Activated gamma-delta T cell treated with anti-CD3 and anti-CD28 coated beads, Interleukin-2, amount 50 U/mL, for 16 hours (primary cell): ENCODE results near the gene APEX2.
"Not testable (repeated sequence)": the region's sequence is repeated elsewhere in the genome, so short reads cannot be mapped to it uniquely, and the experiment has no call there.

Experiments used
- DNase-seq: peaks from one replicate; pipeline ENCODE4 v3.0.0-alpha.2; 2020; ENCODE audit warnings: low read depth

Gene APEX2

GRCh38 chrX:55011294-55011693 is 11.1 kb downstream of the APEX2 start:
- no peak for DNase-seq

GRCh38 chrX:55014897-55015299 is 14.7 kb downstream of the APEX2 start:
- DNase-seq = no peak

DNA sequence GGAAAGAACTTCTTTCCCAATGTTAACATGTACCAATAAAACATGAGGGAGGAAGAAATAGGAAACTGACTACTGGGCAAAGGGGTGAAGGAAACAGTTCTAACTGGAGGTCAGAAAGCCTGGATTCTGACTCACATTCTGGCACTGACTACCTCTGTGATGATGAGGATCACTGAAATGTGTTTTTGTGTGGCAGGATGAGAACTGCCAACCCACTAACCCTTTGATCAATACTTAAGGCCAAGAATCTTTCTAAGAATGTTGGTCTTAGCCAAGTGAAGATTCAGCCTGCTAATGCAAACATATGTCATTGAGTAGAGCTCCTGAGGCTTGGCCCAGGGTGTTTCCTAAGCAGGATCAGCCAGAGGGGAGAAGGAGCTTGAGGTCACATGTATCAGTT is 26.0 kb downstream of the APEX2 start:
- DNase-seq = no peak

- DNase-seq = no peak
These were observed 26.7 kb downstream of the APEX2 start for GRCh38 chrX:55026840-55027239.

- no peak for DNase-seq
These were observed 27.9 kb downstream of the APEX2 start for GRCh38 chrX:55028040-55028439.

DNA sequence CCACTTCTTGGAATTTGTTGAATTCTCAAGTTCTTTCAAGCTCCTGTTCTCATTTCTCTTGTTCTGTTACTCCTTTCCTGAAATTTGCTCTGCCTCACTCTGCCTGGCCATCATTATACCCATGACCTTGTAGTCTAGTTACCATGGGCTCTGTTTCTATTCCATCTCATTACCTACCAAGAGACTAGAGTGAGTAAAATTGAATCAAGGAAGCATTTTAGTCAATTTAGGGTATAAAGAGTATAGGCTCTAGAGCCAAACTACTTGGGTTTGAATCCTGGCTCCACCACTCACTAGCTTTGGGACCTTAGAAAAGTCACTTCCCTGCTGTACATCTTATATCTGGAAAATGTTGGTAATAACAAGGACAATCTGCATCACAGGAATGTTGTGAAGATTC is 28.4 kb downstream of the APEX2 start:
- no peak for DNase-seq

DNA sequence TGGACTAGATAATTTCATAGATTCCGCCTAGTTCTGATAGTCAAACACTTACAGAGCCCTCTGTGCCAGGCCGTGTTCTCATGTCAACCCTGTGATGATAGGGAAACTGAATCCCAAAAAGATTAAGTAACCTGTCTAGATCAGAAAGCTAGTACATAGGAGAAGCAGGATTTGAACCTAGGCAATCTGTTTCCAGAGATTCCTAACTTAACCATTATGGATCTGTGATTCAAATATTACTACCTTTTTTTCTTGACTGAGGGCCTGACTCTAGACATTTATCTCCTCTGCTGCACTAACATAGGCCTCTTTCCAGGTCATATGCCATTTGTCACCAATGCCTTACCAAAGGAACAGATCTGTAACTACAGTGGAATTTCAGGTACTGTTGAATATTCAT is 29.1 kb downstream of the APEX2 start:
- no peak for DNase-seq

DNA sequence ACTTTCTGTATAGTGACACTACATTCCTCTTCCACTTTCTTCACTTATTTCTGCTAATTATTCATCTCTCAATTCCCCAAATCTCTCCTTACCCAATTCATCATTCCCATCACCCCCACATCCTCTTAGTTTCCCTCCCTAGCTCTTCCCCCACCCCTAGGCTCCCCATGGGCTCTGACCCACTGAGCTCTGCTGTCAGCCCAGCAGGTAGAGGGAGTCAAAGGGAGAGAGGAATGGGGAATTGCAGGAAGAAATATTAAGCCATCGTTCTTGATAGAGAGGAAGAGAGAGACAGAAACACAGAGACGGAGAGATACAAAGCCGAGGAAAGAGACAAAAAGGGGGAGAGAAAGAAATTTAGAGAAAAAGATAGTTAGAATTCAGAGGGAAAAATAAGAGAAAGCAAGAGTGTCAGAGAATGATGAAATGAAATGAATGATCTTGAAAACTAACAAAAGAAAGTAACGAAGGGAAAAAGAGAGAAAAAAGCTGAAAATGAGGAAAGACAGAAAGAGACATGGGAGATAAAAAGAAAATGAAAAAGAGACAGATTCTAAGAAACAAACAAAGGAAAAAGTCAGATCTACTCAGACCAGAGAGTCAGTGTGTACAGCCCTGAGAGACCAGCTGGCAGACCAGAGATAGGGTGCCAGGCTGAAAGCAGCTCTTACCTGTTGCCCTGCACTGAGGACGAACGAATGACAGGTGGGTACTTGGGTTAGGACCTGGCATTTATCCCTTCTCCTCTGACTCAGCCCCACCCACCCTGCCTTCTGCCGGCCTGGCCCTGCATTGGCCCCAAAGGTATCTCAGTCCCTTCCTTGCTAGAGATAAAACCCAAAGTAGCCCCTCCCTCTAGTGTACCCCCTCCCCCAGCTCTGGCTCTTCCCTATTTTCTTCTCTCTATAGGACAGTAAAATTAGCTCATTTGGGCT is 30.4 kb downstream of the APEX2 start, which contains the start of gene ALAS2:
ALAS2 (minus strand) TSS at position 707 of the 935 bp plus-strand sequence. CDS start 4,977 bp downstream, outside the sequence.
- DNase-seq = no peak

- DNase-seq = no peak
These were observed 33.3 kb downstream of the APEX2 start for GRCh38 chrX:55033429-55033828.

GRCh38 chrX:55039471-55039870 is 39.3 kb downstream of the APEX2 start:
- DNase-seq = no peak

DNA sequence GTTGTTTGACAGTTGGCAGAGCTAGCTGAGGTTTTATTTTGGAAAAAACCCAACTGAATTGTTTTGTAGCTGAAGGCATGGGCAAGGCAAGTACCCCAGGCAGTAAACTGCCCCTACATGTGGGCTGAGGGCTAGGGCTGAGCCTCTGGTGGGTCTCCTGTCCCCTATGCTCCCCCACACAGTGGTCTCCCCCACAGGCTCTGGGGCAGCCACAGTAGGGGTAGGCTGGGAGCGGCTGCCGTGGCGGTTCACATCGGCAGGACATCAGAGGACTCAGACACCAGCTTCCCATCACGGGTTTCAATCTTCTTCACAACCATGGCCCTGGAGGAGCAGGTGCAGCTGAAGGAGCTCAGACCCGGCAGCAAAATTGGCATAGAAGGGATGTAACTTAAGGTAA is 41.4 kb downstream of the APEX2 start:
- no peak for DNase-seq

DNA sequence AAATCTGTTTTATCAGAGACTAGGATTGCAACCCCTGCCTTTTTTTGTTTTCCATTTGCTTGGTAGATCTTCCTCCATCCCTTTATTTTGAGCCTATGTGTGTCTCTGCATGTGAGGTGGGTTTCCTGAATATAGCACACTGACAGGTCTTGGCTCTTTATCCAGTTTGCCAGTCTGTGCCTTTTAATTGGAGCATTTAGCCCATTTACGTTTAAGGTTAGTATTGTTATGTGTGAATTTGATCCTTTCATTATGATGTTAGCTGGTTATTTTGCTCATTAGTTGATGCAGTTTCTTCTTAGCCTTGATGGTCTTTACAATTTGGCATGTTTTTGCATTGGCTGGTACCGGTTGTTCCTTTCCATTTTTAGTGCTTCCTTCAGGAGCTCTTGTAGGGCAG is 50.4 kb downstream of the APEX2 start:
- DNase-seq = not testable (repeated sequence)

GRCh38 chrX:55056820-55057674 is 56.9 kb downstream of the APEX2 start:
- no peak for DNase-seq

GRCh38 chrX:55057675-55058249 is 57.6 kb downstream of the APEX2 start:
- DNase-seq = peak; percentile 9
